ENCODE data around the gene CCL3.

DNA sequence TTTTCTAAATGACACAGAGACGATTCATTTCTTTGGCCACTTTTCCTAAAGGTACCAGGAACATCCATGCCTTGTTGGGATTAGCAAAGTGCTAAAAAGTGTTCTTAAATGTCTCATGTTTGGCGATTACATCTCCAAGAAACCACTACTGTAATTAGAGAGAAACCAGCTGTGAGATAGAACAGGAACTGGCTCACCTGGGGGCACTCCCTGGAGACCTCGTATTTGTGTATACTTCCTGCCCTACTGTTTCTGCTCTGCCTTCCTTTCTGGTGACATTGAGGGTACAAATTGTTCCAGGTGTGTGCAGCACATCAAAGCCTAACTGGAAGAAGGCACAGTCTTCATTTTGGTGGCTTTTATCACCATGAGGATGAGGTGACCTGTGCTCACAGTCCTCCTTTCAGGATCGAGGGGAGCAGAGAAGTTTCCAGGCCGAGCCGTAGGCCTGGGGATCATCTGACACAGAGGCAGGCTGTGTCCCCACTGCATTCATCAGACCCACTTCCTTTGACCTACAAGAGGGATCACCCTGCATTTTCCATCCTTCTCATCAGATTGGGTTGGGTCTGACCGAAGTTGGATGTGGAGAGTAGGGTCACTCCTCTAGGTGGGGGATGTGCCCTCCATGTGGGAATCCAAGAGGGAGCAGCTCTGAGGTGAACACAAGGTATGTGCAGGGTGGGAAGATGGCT is 37.4 kb upstream of the CCL3 start:
- TF ChIP-seq, protein P1, sequence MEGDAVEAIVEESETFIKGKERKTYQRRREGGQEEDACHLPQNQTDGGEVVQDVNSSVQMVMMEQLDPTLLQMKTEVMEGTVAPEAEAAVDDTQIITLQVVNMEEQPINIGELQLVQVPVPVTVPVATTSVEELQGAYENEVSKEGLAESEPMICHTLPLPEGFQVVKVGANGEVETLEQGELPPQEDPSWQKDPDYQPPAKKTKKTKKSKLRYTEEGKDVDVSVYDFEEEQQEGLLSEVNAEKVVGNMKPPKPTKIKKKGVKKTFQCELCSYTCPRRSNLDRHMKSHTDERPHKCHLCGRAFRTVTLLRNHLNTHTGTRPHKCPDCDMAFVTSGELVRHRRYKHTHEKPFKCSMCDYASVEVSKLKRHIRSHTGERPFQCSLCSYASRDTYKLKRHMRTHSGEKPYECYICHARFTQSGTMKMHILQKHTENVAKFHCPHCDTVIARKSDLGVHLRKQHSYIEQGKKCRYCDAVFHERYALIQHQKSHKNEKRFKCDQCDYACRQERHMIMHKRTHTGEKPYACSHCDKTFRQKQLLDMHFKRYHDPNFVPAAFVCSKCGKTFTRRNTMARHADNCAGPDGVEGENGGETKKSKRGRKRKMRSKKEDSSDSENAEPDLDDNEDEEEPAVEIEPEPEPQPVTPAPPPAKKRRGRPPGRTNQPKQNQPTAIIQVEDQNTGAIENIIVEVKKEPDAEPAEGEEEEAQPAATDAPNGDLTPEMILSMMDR (IDR thresholded peaks at IDR 0.05), result no peak
- TF ChIP-seq POLR2A (IDR thresholded peaks at IDR 0.05), result no peak

Data from thyroid gland (tissue), 4 donors.